WERI-Rb-1 (cell line): ENCODE results near the gene ABCC2.

Experiments used
- DNase-seq: peaks from one replicate; pipeline ENCODE4 v3.0.0-alpha.2; 2020
- H3K27ac ChIP-seq: fragments of 250-450 bp; sonication (Bioruptor Pico); 2 replicates; pipeline ENCODE4 v1.5.1; 2020; ENCODE audit warnings: mild to moderate bottlenecking, moderate library complexity
- H3K27me3 ChIP-seq: fragments of 250-450 bp; sonication (Bioruptor Pico); 2 replicates; pipeline ENCODE4 v1.5.1; 2021; ENCODE audit warnings: mild to moderate bottlenecking, low read depth, moderate library complexity; ENCODE audit not compliant: insufficient read depth, severe bottlenecking
- H3K36me3 ChIP-seq: fragments of 250-450 bp; sonication (Bioruptor Pico); 2 replicates; pipeline ENCODE4 v1.5.1; 2020; ENCODE audit warnings: mild to moderate bottlenecking, moderate library complexity
- H3K4me3 ChIP-seq: 2 replicates; pipeline ENCODE4 v1.5.1; 2011; ENCODE audit warnings: low read depth, mild to moderate bottlenecking, control low read depth, low read length
- H3K9me3 ChIP-seq: fragments of 250-450 bp; sonication (Bioruptor Pico); 2 replicates; pipeline ENCODE4 v1.5.1; 2021; ENCODE audit warnings: mild to moderate bottlenecking, moderate library complexity; ENCODE audit not compliant: severe bottlenecking
- CTCF ChIP-seq: IDR thresholded peaks from 2 replicates; pipeline ENCODE4 v1.5.1; 2011; ENCODE audit warnings: low read depth, mild to moderate bottlenecking, control low read depth, inconsistent platforms, low read length

The ABCC2 gene

DNA sequence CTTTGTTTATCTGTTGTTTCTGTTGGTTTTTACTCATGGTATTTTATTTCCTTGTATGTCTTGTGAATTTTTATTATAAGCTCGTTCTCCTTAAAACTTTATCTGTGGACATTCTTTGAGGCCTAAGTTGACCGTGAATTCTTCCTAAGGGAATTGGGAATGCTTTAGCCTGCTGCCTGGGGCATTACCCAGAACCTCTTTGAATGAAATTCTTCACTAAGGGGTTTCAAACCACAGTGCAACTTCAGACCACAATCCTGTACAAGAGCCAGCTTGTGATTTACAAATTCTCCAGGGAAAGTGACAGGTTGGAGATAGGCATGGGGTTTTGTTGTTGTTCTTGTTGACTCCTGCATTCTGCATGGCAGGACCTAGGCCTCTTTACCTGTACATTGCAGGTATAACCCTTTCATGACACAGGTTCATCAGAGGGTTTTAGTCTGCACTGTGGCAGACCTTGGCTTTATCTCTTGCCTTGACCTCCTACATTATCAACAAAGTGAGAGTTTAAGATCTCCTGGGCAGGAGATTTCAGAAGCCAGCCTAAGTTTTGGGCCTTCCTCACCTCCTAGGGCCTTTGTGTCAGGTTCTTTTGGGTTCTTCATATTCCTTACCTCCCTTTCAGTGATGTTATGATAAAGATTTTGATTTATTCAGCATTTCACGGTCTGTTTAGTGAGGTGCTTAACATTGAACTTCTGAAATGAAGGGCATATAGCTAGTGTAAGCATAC is 70.2 kb downstream of the ABCC2 start:
- Histone ChIP-seq H3K36me3 (no peaks in the 10 kb centered on the region), H3K9me3 (no peaks in the 10 kb centered on the region), H3K27ac (no peak overlapping the region), H3K4me3 (no peak overlapping the region), H3K27me3 (no peaks in the 10 kb centered on the region)
- DNase-seq: no peak
- TF ChIP-seq CTCF: no peak

DNA sequence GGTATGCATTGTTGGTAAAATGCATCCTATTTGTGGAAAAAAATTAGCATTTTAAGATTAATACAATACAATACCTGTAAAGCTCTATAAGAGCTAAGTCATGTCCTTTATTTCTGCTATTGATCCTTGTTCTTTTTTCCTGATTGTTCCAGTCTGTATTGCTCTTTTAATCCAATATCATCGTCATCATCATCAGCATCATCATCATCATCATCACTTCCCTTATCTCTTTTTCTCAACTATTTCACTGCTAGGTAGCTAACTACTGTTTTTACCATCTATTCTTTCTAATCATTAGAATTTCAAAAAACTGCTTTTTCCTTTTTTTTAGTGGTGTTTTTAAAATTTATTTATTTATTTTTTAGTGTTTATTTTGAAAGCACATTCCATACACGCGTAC is 71.2 kb downstream of the ABCC2 start:
- no peak overlapping the region for H3K27ac ChIP-seq
- TF ChIP-seq CTCF: no peak
- DNase-seq: no peak
- no peaks in the 10 kb centered on the region for H3K27me3 ChIP-seq
- no peaks in the 10 kb centered on the region for H3K36me3 ChIP-seq
- H3K4me3 ChIP-seq: no peak overlapping the region
- no peaks in the 10 kb centered on the region for H3K9me3 ChIP-seq

- DNase-seq: peak; percentile 68
- H3K27ac ChIP-seq: no peak overlapping the region
- no peak overlapping the region for H3K4me3 ChIP-seq
- no peaks in the 10 kb centered on the region for H3K36me3 ChIP-seq
- H3K27me3 ChIP-seq: no peaks in the 10 kb centered on the region
- no peaks in the 10 kb centered on the region for H3K9me3 ChIP-seq
- TF ChIP-seq CTCF: peak; percentile 82
These were observed 72.4 kb downstream of the ABCC2 start for GRCh38 chr10:99854860-99855259.

DNA sequence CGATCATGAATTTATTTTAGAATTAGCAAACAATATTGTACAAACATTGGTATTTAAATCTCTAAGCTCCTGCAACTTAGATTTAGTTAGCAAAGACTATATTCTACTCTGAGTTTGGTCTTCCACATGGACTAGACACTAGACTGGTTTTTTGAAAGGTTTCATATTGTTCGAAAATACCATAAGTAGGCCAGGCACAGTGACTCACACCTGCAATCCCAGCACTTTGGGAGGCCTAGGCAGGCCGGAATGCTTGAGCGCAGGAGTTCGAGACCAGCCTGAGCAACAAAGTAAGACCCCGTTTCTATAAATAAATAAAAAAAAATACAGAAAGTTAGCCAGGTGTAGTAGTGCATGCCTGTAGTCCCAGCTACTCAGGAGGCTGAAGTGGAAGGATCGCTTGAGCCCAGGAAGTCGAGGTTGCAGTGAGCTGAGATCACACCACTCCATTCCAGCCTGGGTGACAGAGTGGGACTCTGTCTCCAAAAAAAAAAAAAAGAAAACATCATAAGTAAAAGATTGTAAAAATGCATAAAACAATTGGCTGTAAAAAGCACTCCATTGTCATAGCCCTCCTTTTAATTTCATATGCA is 73.1 kb downstream of the ABCC2 start:
- H3K27ac ChIP-seq: no peak overlapping the region
- H3K27me3 ChIP-seq: no peaks in the 10 kb centered on the region
- H3K36me3 ChIP-seq: no peaks in the 10 kb centered on the region
- H3K4me3 ChIP-seq: no peak overlapping the region
- no peak for DNase-seq
- TF ChIP-seq CTCF: no peak
- H3K9me3 ChIP-seq: no peaks in the 10 kb centered on the region

DNA sequence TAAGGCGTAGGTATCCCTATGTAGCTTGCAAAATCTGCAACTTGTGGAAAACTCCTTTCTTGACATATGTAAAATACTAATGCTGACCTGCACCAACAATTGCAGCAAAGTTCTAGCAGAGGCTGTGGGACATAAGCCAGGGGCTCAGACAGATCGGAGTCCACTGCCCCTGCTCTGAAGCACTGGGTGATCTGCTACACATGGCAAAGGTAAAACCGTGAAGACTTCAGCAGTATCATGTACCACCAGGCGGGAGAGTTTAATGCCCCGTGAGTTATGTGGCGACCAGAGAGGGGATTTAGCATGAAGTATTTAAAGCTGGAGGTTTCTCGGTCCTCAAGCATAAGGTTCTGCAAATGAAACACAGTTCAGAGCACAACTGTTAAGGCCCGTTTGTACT is 76.4 kb downstream of the ABCC2 start:
- Histone ChIP-seq H3K36me3 (no peaks in the 10 kb centered on the region), H3K9me3 (peaks cover 2% of the 10 kb centered on the region), H3K27me3 (no peaks in the 10 kb centered on the region), H3K4me3 (no peak overlapping the region), H3K27ac (no peak overlapping the region)
- TF ChIP-seq CTCF: no peak
- DNase-seq: peak; percentile 38
